HEK293T (cell line): ENCODE measurements around the gene KRT34.

ENCODE experiments used
- CTCF ChIA-PET: fragments of 350-600 bp; formaldehyde crosslinking; extraction: SDS; loops from one replicate; lab custom pipeline; 2021; ENCODE audit warnings: antibody characterized with exemption, inconsistent platforms; lab: Yijun Ruan, JAX
- POLR2A ChIA-PET: fragments of 350-600 bp; formaldehyde crosslinking; extraction: SDS; loops from one replicate; lab custom pipeline; 2020; ENCODE audit warnings: antibody characterized with exemption, inconsistent platforms; lab: Yijun Ruan, JAX
- DNase-seq: peaks from one replicate; pipeline ENCODE4 v3.0.0; 2012; ENCODE audit warnings: mixed read lengths; ENCODE audit errors: extremely low spot score
- ARNT ChIP-seq: fragments of 450-650 bp; IDR thresholded peaks from 2 replicates; pipeline ENCODE4 v1.6.1; 2017; ENCODE audit warnings: mild to moderate bottlenecking
- BHLHE40 ChIP-seq: fragments of 450-650 bp; IDR thresholded peaks from 2 replicates; pipeline ENCODE4 v1.6.1; 2016; ENCODE audit warnings: mild to moderate bottlenecking, moderate library complexity, borderline replicate concordance
- CTBP1 ChIP-seq: fragments of 450-650 bp; IDR thresholded peaks from 2 replicates; pipeline ENCODE4 v1.6.1; 2016; ENCODE audit warnings: borderline replicate concordance
- ELF4 ChIP-seq: fragments of 450-650 bp; IDR thresholded peaks from 2 replicates; pipeline ENCODE4 v1.6.1; 2017; ENCODE audit warnings: antibody characterized with exemption
- FOXA1 ChIP-seq: fragments of 450-650 bp; IDR thresholded peaks from 2 replicates; pipeline ENCODE4 v1.6.1; 2016; ENCODE audit warnings: mild to moderate bottlenecking
- FOXK2 ChIP-seq: fragments of 450-650 bp; IDR thresholded peaks from 2 replicates; pipeline ENCODE4 v1.6.1; 2016; ENCODE audit warnings: mild to moderate bottlenecking
- FOXM1 ChIP-seq: fragments of 450-650 bp; IDR thresholded peaks from 2 replicates; pipeline ENCODE4 v1.6.1; 2017; ENCODE audit warnings: mild to moderate bottlenecking, borderline replicate concordance
- HDGF ChIP-seq: fragments of 450-650 bp; IDR thresholded peaks from 2 replicates; pipeline ENCODE4 v1.6.1; 2017; ENCODE audit warnings: antibody characterized with exemption, borderline replicate concordance
- L3MBTL2 ChIP-seq: fragments of 450-650 bp; conservative IDR thresholded peaks from 2 replicates; pipeline ENCODE4 v1.6.1; 2016; ENCODE audit warnings: mild to moderate bottlenecking
- LEF1 ChIP-seq: fragments of 450-650 bp; IDR thresholded peaks from 2 replicates; pipeline ENCODE4 v1.6.1; 2017; ENCODE audit warnings: mild to moderate bottlenecking, borderline replicate concordance
- NFRKB ChIP-seq: fragments of 450-650 bp; IDR thresholded peaks from 2 replicates; pipeline ENCODE4 v1.6.1; 2016; ENCODE audit warnings: mild to moderate bottlenecking, moderate library complexity
- SP1 ChIP-seq: fragments of 450-650 bp; IDR thresholded peaks from 2 replicates; pipeline ENCODE4 v1.6.1; 2017
- SUZ12 ChIP-seq: fragments of 450-650 bp; IDR thresholded peaks from 2 replicates; pipeline ENCODE4 v1.6.1; 2016; ENCODE audit warnings: mild to moderate bottlenecking
- TARDBP ChIP-seq: fragments of 450-650 bp; IDR thresholded peaks from 2 replicates; pipeline ENCODE4 v1.6.1; 2016
- ZNF384 ChIP-seq: fragments of 450-650 bp; IDR thresholded peaks from 2 replicates; pipeline ENCODE4 v1.6.1; 2016
- TF ChIP-seq, protein P1 (sequence below): fragments of 450-650 bp; IDR thresholded peaks from 2 replicates; pipeline ENCODE4 v1.6.1; 2016

The KRT34 gene

DNA sequence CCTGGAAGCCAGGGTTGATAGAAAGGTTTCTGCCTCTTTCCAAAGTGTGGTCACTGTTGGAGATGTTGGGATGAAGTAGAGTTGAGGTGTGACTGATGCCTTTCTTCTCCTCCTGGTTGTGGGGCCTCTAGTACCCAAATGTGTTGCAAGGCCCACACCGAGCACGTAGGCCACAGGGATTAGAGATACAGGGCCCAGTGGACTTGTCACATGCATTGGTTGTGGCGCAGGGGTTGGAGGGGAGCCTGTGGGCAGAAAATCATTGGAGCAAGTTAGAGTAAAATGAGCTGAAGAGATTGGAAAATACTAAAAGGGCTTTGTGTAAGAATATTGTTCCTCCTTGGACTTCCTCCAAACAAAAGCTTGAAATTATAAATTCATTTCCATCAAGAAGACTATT, 36.1 kb downstream of the KRT34 start:
- ChIA-PET CTCF (interaction anchor here (1.1 kb wide), 1 partner anchor 23 kb away, joined by 3 read pairs; no protein-coding TSS in a partner anchor), POLR2A (no interaction called here)
- DNase-seq: no peak
- TF ChIP-seq HDGF: no peak
- no peak for TF ChIP-seq FOXM1
- TF ChIP-seq CTBP1: no peak
- TF ChIP-seq BHLHE40: no peak
- TF ChIP-seq FOXA1: no peak

DNA sequence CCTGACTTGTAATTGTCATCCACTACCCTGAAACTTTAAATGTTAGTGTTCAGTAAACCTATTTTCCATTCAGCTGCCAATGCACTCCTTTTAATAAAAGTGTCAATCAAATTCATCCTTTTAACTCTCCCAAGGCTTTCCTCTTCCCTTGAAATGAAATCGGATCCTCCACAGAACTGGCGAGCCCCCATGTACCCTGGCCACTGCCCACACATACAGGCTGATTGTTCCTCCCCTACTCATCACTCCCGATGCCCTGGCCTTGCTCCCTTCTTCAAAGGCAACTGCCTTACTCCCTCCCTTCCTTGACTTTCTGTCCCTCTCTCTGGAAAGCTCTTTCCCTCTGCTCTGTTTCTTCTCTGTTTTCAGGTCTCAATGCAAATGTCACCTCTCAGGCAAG, 39.1 kb downstream of the KRT34 start:
- DNase-seq: no peak
- no peak for TF ChIP-seq HDGF
- no peak for TF ChIP-seq CTBP1
- CTCF ChIA-PET: no interaction called here
- POLR2A ChIA-PET: interaction anchor here (0.7 kb wide), 1 partner anchor 695 kb away, joined by 3 read pairs; no protein-coding TSS in a partner anchor

DNA sequence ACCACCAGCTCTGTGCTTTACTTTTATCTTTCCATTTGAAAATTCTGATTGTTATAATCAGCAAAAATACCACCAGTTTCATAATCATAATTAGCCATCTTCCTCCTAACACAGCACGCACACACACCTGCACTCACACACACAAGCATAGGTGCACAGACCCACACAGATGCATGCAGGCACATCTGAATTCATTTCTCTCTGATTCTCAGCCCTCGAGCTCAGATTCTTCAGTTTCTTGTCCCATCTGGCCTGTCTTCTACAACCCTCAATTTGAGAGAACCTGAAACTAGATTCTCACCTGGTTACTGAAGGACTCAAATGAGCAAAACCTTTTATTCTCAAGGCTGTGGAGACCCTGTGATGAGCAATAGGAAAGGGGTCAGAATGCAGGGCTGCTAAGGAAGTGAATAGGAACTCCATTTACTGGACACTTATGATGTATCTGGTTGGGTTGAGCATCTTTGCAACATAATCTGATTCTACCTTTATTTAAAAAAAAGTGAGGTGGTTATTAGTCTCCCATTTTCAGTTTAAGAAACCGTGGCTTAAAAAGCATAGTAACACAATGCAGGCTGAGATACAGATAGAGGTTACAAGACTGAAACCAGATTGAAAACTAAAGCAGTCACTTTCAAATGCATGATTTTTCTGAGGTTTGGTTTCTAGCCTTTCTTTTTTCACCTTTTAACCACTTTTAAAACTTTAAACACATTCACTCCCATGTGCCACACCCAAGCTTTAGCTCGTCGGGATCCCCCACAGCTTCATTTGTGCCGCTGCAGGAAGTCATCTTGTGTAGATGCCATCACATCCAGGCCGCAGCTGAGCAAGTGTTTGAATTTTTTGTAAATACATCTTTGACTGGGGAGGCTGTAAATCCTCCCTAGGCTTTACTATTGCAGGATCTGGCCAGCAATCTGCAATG, 40.9 kb downstream of the KRT34 start:
- TF ChIP-seq BHLHE40 (no peak), FOXA1 (no peak), FOXK2 (no peak), ZNF384 (no peak), ELF4 (no peak), HDGF (no peak), LEF1 (no peak), FOXM1 (no peak), ARNT (no peak), NFRKB (no peak), CTBP1 (no peak), TARDBP (no peak), L3MBTL2 (no peak), SP1 (no peak), SUZ12 (no peak)
- TF ChIP-seq, protein P1, sequence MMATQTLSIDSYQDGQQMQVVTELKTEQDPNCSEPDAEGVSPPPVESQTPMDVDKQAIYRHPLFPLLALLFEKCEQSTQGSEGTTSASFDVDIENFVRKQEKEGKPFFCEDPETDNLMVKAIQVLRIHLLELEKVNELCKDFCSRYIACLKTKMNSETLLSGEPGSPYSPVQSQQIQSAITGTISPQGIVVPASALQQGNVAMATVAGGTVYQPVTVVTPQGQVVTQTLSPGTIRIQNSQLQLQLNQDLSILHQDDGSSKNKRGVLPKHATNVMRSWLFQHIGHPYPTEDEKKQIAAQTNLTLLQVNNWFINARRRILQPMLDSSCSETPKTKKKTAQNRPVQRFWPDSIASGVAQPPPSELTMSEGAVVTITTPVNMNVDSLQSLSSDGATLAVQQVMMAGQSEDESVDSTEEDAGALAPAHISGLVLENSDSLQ: no peak
- POLR2A ChIA-PET: no interaction called here
- no peak for DNase-seq
- CTCF ChIA-PET: no interaction called here

DNA sequence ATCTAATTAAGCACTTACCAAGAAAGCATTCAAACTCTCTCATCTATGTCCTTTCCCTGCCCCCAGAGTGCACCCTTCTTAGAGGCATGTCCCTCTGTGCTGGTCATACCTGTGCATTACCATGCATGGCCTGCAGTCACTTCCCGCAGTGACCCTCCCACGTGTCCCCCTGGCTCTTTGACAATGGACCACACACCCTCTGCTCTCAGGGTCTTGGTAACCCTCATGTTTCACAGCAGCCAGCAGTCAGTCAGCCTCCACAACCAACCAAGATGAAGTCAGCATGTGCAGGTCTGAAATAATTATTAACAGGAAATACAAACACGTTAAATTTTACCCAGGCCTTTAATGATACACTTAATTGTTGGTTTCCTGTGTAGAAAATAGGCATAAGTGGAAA, 41.6 kb downstream of the KRT34 start:
- no peak for DNase-seq
- CTCF ChIA-PET: no interaction called here
- POLR2A ChIA-PET: no interaction called here
- TF ChIP-seq SP1 (no peak), SUZ12 (no peak), NFRKB (no peak), CTBP1 (no peak), ARNT (no peak), ELF4 (no peak), ZNF384 (no peak)
- TF ChIP-seq, protein P1: no peak

DNA sequence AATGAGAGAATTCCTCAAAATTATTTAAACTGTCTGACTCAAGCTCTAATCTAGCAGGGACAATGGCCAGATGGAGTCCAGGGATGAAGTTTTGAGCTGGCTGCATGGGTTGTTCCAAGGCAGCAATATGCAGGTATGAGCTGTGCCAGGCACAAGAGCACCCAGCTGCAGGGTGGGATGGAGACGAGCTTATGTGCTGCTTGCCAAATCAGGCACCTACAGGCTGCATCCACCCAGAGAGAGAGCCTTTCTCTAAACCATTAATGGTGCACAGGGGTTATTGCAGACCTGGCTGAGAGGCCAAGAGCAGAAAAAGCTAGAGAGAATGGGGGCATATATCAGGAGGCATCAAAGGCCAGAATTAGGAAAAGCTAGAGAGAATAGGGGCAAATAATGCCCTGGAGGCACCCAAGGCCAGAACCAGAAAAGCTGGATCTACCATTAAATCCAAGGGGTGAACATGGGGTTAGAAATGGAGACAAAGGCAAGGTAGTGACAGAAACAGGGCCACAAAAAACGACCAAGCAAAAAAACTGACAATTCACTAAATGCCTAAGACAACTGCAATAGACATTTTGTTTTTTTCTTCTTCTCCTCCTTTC, 42.4 kb downstream of the KRT34 start:
- no peak for TF ChIP-seq FOXA1
- TF ChIP-seq L3MBTL2: no peak
- no peak for TF ChIP-seq SP1
- TF ChIP-seq HDGF: no peak
- TF ChIP-seq ZNF384: no peak
- TF ChIP-seq SUZ12: no peak
- TF ChIP-seq TARDBP: no peak
- TF ChIP-seq LEF1: no peak
- no peak for TF ChIP-seq CTBP1
- no peak for TF ChIP-seq ELF4
- TF ChIP-seq NFRKB: no peak
- TF ChIP-seq, protein P1: no peak
- TF ChIP-seq BHLHE40: no peak
- TF ChIP-seq FOXM1: no peak
- no peak for TF ChIP-seq FOXK2
- no peak for TF ChIP-seq ARNT
- DNase-seq: no peak
- POLR2A ChIA-PET: no interaction called here
- CTCF ChIA-PET: no interaction called here

DNA sequence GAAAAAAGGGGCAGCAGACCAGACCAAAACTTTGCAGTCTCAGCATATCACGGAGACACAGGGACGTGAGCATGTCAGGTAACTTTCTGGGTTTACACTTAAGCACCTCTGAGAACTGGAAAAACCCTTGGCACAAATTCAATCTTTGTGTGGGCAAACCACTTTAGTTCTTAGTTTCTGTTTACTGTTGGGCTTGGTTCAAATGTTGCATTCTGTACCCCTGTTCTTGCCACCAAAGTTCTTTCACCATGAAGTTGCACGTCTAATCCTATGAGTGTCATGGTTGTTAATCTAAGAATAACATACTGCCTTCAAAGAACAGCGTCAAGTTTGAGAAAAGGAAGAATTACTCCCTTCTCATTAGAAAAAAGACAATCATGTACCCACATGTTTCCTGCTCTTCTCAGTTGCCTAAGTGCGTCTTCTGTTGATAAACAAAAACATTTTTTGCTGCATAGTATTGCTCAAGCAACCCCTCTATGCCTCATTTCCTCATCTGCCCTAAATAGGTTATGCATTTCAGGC, 43.1 kb downstream of the KRT34 start:
- DNase-seq: no peak
- TF ChIP-seq NFRKB: no peak
- no peak for TF ChIP-seq HDGF
- TF ChIP-seq ELF4: no peak
- TF ChIP-seq ZNF384: no peak
- no peak for TF ChIP-seq ARNT
- TF ChIP-seq FOXA1: no peak
- TF ChIP-seq BHLHE40: no peak
- no peak for TF ChIP-seq SP1
- no peak for TF ChIP-seq FOXK2
- no peak for TF ChIP-seq TARDBP
- TF ChIP-seq SUZ12: no peak
- TF ChIP-seq LEF1: no peak
- TF ChIP-seq FOXM1: no peak
- no peak for TF ChIP-seq CTBP1
- no peak for TF ChIP-seq L3MBTL2
- ChIA-PET POLR2A (no interaction called here), CTCF (no interaction called here)
